DOHH2 (cell line): ENCODE results near the gene CMTM3.
"Not testable (repeated sequence)": the region's sequence is repeated elsewhere in the genome, so short reads cannot be mapped to it uniquely, and the experiment has no call there.

ENCODE experiments used
- H3F3A ChIP-seq: fragments of 200-600 bp; sonication (generic), shearing (Covaris generic); 2 replicates; pipeline ENCODE4 v1.6.0; 2016; ENCODE audit warnings: antibody characterized with exemption, mild to moderate bottlenecking; ENCODE audit not compliant: control insufficient read depth, insufficient read depth
- H3K27ac ChIP-seq: fragments of 200-600 bp; sonication (generic); 2 replicates; pipeline ENCODE4 v1.5.1; 2014; ENCODE audit warnings: low read depth, mild to moderate bottlenecking, low read length, moderate library complexity
- H3K27me3 ChIP-seq: fragments of 200-600 bp; sonication (generic); 2 replicates; pipeline ENCODE4 v1.6.1; 2014; ENCODE audit warnings: mild to moderate bottlenecking, low read length, mixed read lengths; ENCODE audit not compliant: control insufficient read depth
- H3K36me3 ChIP-seq: fragments of 200-600 bp; sonication (generic); 2 replicates; pipeline ENCODE4 v1.6.1; 2014; ENCODE audit warnings: mild to moderate bottlenecking, low read length, moderate library complexity, mixed read lengths; ENCODE audit not compliant: control insufficient read depth
- H3K4me1 ChIP-seq: fragments of 200-600 bp; sonication (generic); 2 replicates; pipeline ENCODE4 v1.6.1; 2014; ENCODE audit warnings: mild to moderate bottlenecking, low read length, mixed read lengths; ENCODE audit not compliant: control insufficient read depth
- H3K4me2 ChIP-seq: fragments of 200-600 bp; sonication (generic); 2 replicates; pipeline ENCODE4 v1.6.0; 2014; ENCODE audit warnings: mild to moderate bottlenecking, low read length, moderate library complexity
- H3K4me3 ChIP-seq: fragments of 200-600 bp; sonication (generic); 2 replicates; pipeline ENCODE4 v1.5.1; 2014; ENCODE audit warnings: mild to moderate bottlenecking, low read length, mixed read lengths
- H3K79me2 ChIP-seq: fragments of 200-600 bp; sonication (generic); 2 replicates; pipeline ENCODE4 v1.6.1; 2014; ENCODE audit warnings: mild to moderate bottlenecking, low read length, mixed read lengths; ENCODE audit not compliant: control insufficient read depth
- H3K9me2 ChIP-seq: fragments of 200-600 bp; sonication (generic); replicated peaks from 2 replicates; pipeline ENCODE4 v1.6.1; 2014; ENCODE audit warnings: mild to moderate bottlenecking, low read length, mixed read lengths; ENCODE audit not compliant: control insufficient read depth
- H3K9me3 ChIP-seq: fragments of 200-600 bp; sonication (generic); 2 replicates; pipeline ENCODE4 v1.6.1; 2014; ENCODE audit warnings: antibody characterized with exemption, low read length, mixed read lengths; ENCODE audit not compliant: control insufficient read depth, insufficient read depth
- H4K20me1 ChIP-seq: fragments of 200-600 bp; sonication (generic); 2 replicates; pipeline ENCODE4 v1.6.0; 2014; ENCODE audit warnings: low read depth, mild to moderate bottlenecking, antibody characterized with exemption, low read length, moderate library complexity; ENCODE audit not compliant: control insufficient read depth, insufficient read depth
- EZH2phosphoT487 ChIP-seq: fragments of 200-600 bp; sonication (generic); IDR thresholded peaks from 2 replicates; pipeline ENCODE4 v1.6.1; 2017; ENCODE audit warnings: borderline replicate concordance, mild to moderate bottlenecking, antibody characterized with exemption, low read length, moderate library complexity, mixed read lengths
- TF ChIP-seq, protein P1 (sequence below): fragments of 200-600 bp; sonication (generic); IDR thresholded peaks from one replicate; pipeline ENCODE4 v1.5.1; 2014; ENCODE audit warnings: antibody characterized with exemption, mild to moderate bottlenecking, low read depth, low read length; ENCODE audit not compliant: poor library complexity, severe bottlenecking

Gene CMTM3

GRCh38 chr16:66621973-66622372 is 17.5 kb downstream of the CMTM3 start:
- H4K20me1 ChIP-seq: no peaks in the 10 kb centered on the region
- TF ChIP-seq, protein P1, sequence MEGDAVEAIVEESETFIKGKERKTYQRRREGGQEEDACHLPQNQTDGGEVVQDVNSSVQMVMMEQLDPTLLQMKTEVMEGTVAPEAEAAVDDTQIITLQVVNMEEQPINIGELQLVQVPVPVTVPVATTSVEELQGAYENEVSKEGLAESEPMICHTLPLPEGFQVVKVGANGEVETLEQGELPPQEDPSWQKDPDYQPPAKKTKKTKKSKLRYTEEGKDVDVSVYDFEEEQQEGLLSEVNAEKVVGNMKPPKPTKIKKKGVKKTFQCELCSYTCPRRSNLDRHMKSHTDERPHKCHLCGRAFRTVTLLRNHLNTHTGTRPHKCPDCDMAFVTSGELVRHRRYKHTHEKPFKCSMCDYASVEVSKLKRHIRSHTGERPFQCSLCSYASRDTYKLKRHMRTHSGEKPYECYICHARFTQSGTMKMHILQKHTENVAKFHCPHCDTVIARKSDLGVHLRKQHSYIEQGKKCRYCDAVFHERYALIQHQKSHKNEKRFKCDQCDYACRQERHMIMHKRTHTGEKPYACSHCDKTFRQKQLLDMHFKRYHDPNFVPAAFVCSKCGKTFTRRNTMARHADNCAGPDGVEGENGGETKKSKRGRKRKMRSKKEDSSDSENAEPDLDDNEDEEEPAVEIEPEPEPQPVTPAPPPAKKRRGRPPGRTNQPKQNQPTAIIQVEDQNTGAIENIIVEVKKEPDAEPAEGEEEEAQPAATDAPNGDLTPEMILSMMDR: no peak
- TF ChIP-seq EZH2phosphoT487: no peak
- H3K4me2 ChIP-seq: no peak overlapping the region

DNA sequence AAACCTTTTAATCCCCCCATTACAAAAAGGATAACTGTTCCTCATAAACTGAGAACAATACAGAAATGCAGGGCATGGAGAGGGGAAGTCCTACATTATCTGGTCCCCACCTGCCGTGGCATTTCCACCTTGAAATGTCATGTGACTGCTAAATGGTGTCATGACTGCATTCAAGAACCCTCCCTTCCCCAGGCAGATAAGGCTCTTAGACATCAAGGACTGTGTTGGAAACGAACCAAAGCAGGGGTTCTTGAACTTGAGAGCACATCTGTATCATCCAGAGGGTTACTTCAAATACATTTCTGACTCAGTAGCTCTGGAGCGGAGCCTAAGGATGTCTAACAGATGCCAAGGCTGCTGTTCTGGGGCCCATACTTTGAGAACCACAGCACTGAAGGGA is 18.4 kb downstream of the CMTM3 start:
- no peaks in the 10 kb centered on the region for H3F3A ChIP-seq
- H3K27me3 ChIP-seq: no peaks in the 10 kb centered on the region
- no peaks in the 10 kb centered on the region for H3K36me3 ChIP-seq
- TF ChIP-seq EZH2phosphoT487: no peak
- TF ChIP-seq, protein P1: no peak
- H3K79me2 ChIP-seq: no peaks in the 10 kb centered on the region
- H3K9me3 ChIP-seq: no peaks in the 10 kb centered on the region
- H3K4me3 ChIP-seq: no peak overlapping the region
- no peaks in the 10 kb centered on the region for H3K9me2 ChIP-seq
- no peak overlapping the region for H3K27ac ChIP-seq
- peaks cover 30% of the 10 kb centered on the region for H3K4me1 ChIP-seq
- H3K4me2 ChIP-seq: no peak overlapping the region
- H4K20me1 ChIP-seq: no peaks in the 10 kb centered on the region

More at GRCh38 chr16:66621973-66622372, 17.5 kb downstream of the CMTM3 start:
- Histone ChIP-seq H3K79me2 (no peaks in the 10 kb centered on the region), H3K9me3 (no peaks in the 10 kb centered on the region), H3F3A (no peaks in the 10 kb centered on the region), H3K27me3 (no peaks in the 10 kb centered on the region), H3K4me3 (no peak overlapping the region), H3K27ac (no peak overlapping the region), H3K9me2 (no peaks in the 10 kb centered on the region), H3K4me1 (peaks cover 34% of the 10 kb centered on the region), H3K36me3 (no peaks in the 10 kb centered on the region)

DNA sequence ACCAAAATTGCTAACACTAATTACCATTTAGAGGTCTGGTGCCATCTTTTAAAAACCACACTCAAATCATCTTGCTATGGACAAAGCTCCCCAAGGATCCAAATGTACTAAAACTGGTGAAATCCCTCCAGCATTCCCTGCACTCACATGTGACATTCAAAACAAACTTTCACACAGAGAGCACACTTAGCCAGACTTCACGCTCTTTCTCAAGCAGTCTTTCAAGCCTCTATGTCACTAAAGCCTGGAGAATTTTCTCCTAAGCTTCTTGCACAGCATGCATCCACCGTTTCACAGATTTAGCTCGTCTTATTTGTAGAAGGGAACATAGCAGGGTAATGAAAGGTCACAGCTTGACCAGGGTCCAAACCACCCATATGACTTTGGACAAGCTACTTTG is 19.3 kb downstream of the CMTM3 start:
- Histone ChIP-seq H3K4me2 (no peak overlapping the region), H3K9me2 (no peaks in the 10 kb centered on the region), H3F3A (no peaks in the 10 kb centered on the region), H3K4me3 (no peak overlapping the region), H3K79me2 (no peaks in the 10 kb centered on the region), H3K27me3 (no peaks in the 10 kb centered on the region), H4K20me1 (no peaks in the 10 kb centered on the region), H3K4me1 (peaks cover 21% of the 10 kb centered on the region), H3K9me3 (no peaks in the 10 kb centered on the region), H3K27ac (no peak overlapping the region), H3K36me3 (no peaks in the 10 kb centered on the region)
- TF ChIP-seq, protein P1: no peak
- no peak for TF ChIP-seq EZH2phosphoT487

GRCh38 chr16:66627611-66628378 is 23.3 kb downstream of the CMTM3 start:
- H3K27me3 ChIP-seq, H4K20me1 ChIP-seq, H3K36me3 ChIP-seq, H3K4me1 ChIP-seq, H3K27ac ChIP-seq, H3K4me3 ChIP-seq, H3K9me2 ChIP-seq, H3F3A ChIP-seq, H3K9me3 ChIP-seq, H3K79me2 ChIP-seq, H3K4me2 ChIP-seq: not testable (repeated sequence)
